BLaER1 treated with 17β-estradiol and CSF1 and Interleukin-3, amounts not matched to agents 10 nM and 100 nM (cell line): Measurements from ENCODE around the gene CFI.

Source experiments
- H3K27ac ChIP-seq, 11 experiments: shearing (Covaris generic); formaldehyde crosslinking; 2 replicates each; pipeline ENCODE4 v1.8.1; 2022
- H3K27me3 ChIP-seq, 11 experiments: shearing (Covaris generic); formaldehyde crosslinking; 2 replicates each; pipeline ENCODE4 v1.8.1; 2022
- H3K36me3 ChIP-seq, 11 experiments: shearing (Covaris generic); formaldehyde crosslinking; 2 replicates each; pipeline ENCODE4 v1.8.1; 2022
- H3K4me1 ChIP-seq, 10 experiments: shearing (Covaris generic); formaldehyde crosslinking; 2 replicates each; pipeline ENCODE4 v1.8.1; 2022
- H3K4me2 ChIP-seq, 11 experiments: shearing (Covaris generic); formaldehyde crosslinking; 2 replicates each; pipeline ENCODE4 v1.8.1; 2022
- H3K4me3 ChIP-seq, 10 experiments: shearing (Covaris generic); formaldehyde crosslinking; 2 replicates each; pipeline ENCODE4 v1.8.1; 2022
- H3K9ac ChIP-seq, 11 experiments: shearing (Covaris generic); formaldehyde crosslinking; 2 replicates each; pipeline ENCODE4 v1.8.1; 2022
- H3K9me3 ChIP-seq, 11 experiments: shearing (Covaris generic); formaldehyde crosslinking; replicated peaks in 1 of 11; 2 replicates each; pipeline ENCODE4 v1.8.1; 2022
- H4K20me1 ChIP-seq, 11 experiments: shearing (Covaris generic); formaldehyde crosslinking; 2 replicates each; pipeline ENCODE4 v1.8.1; 2022
- Cebpa-rat ChIP-seq, 11 experiments: shearing (Covaris generic); IDR thresholded peaks; 2 replicates each; pipeline ENCODE4 v1.8.1; 2022

Gene CFI

DNA sequence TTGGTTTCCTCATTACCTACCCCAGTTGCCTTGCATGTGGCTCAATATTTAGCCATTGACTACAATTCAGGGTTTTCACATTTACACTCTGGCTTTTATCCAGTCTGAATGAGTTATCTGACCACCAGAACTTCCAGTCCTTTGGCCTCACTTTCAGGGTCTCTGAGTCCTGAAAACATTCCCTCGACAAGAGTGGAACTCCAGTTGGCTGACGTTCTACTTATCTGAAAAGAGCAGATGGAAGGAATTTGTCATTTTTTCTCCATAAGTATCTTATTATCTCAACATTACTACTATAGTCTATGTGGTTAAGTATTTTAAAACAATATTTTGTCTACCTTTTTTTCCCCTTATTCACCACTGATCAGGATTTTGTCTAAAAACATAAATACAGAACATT, 93.4 kb downstream of the CFI start:
- Histone ChIP-seq H3K4me3 (no peak overlapping the region), H3K27me3 (no peaks in the 10 kb centered on the region), H3K9ac (no peak overlapping the region), H4K20me1 (no peaks in the 10 kb centered on the region), H3K4me2 (no peak overlapping the region), H3K36me3 (peaks cover 7 to 30% (median 15%) of the 10 kb centered on the region in 11 experiments; a peak in 18 of 22 replicates), H3K9me3 (no peaks in the 10 kb centered on the region), H3K27ac (no peak overlapping the region), H3K4me1 (peaks cover 6 to 11% (median 8%) of the 10 kb centered on the region in 10 experiments; a peak in 13 of 20 replicates)
- TF ChIP-seq Cebpa-rat (IDR thresholded peaks at IDR 0.05) = no peak

GRCh38 chr4:109703664-109704361, 98.0 kb downstream of the CFI start:
- Histone ChIP-seq H3K27ac (peak overlapping the region; percentile 48 to 86 (median 80); a peak in 19 of 22 replicates), H3K4me1 (peaks cover 18 to 25% (median 23%) of the 10 kb centered on the region in 10 experiments), H3K9me3 (no peaks in the 10 kb centered on the region), H3K4me3 (peak overlapping the region; percentile 72 to 92 (median 78)), H3K4me2 (peak overlapping the region; percentile 74 to 95 (median 89)), H4K20me1 (peaks cover 0 to 6% (median 0%) of the 10 kb centered on the region in 11 experiments; a peak in 2 of 22 replicates), H3K36me3 (peaks cover 0 to 13% (median 0%) of the 10 kb centered on the region in 11 experiments; a peak in 6 of 22 replicates), H3K9ac (peak overlapping the region; percentile 77 to 88 (median 85)), H3K27me3 (no peaks in the 10 kb centered on the region)
- TF ChIP-seq Cebpa-rat (IDR thresholded peaks at IDR 0.05) = no peak

- no peaks in the 10 kb centered on the region for H3K27me3 ChIP-seq
- peak within 1 kb of the TSS; percentile 74 to 95 (median 89) for H3K4me2 ChIP-seq
- H3K9me3 ChIP-seq = no peaks in the 10 kb centered on the region
- H3K9ac ChIP-seq = peak within 1 kb of the TSS; percentile 77 to 88 (median 85)
- H3K4me1 ChIP-seq = peaks cover 18 to 25% (median 23%) of the 10 kb centered on the region in 10 experiments
- peak within 1 kb of the TSS; percentile 72 to 92 (median 78) for H3K4me3 ChIP-seq
- H3K36me3 ChIP-seq = peaks cover 0 to 12% (median 1%) of the 10 kb centered on the region in 11 experiments; a peak in 10 of 22 replicates
- no peak for TF ChIP-seq Cebpa-rat (IDR thresholded peaks at IDR 0.05)
- peaks cover 0 to 6% (median 0%) of the 10 kb centered on the region in 11 experiments; a peak in 2 of 22 replicates for H4K20me1 ChIP-seq
- H3K27ac ChIP-seq = peak within 1 kb of the TSS; percentile 48 to 86 (median 80); a peak in 21 of 22 replicates
These were observed 98.7 kb downstream of the CFI start, which contains the start of gene CASP6 for GRCh38 chr4:109702950-109703663. Gene CASP6 (minus strand): TSS chr4:109703445. CDS start chr4:109703395, 50 bp downstream.

DNA sequence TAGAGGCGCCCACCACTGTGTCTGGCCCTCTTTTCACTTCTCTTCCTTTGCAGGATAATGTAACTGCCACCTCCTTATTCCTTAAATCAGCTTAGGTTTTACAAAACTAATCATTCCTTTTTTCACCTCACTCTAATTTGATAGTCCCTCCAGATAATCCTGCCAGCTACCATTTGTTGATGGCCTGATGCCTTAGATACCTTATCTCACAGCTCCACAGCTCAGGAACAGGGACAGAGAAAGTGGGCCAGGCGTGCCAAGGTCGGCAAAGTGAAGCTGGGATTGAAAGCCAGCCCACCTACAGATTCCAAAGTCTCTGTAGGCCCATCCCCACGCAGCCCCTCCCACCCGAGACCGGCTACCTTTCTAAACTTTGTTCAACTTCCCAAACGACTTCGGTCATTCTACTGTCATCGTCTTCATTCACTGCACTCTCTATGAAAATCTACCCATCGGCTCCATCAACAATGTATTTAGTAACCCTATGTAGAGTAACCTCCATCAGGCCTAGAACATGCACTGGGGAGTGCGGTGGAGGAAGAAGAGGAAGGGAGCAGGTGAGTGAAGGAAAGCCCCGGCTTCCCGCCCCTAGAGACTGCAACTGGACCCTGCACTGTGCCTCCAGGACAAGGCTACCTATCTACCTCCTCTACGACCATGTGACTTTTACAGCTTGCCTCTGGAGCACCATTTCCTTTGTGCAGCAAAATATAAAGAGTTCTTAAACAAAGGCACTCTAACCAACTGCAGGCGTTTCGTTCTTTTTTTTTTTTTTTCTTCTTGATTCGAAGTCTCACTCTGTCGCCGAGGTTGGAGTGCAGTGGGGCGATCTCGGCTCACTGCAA, 100.0 kb downstream of the CFI start:
- Histone ChIP-seq H3K4me1 (peaks cover 18 to 25% (median 23%) of the 10 kb centered on the region in 10 experiments), H3K27ac (peak overlapping the region; percentile 48 to 86 (median 80); a peak in 21 of 22 replicates), H3K4me2 (peak overlapping the region; percentile 74 to 95 (median 89)), H3K9me3 (no peaks in the 10 kb centered on the region), H3K36me3 (peaks cover 7 to 22% (median 14%) of the 10 kb centered on the region in 11 experiments; a peak in 20 of 22 replicates), H3K4me3 (peak overlapping the region; percentile 72 to 92 (median 78)), H3K9ac (peak overlapping the region; percentile 77 to 88 (median 85)), H3K27me3 (no peaks in the 10 kb centered on the region), H4K20me1 (peaks cover 0 to 6% (median 0%) of the 10 kb centered on the region in 11 experiments; a peak in 2 of 22 replicates)
- TF ChIP-seq Cebpa-rat (IDR thresholded peaks at IDR 0.05) = no peak

DNA sequence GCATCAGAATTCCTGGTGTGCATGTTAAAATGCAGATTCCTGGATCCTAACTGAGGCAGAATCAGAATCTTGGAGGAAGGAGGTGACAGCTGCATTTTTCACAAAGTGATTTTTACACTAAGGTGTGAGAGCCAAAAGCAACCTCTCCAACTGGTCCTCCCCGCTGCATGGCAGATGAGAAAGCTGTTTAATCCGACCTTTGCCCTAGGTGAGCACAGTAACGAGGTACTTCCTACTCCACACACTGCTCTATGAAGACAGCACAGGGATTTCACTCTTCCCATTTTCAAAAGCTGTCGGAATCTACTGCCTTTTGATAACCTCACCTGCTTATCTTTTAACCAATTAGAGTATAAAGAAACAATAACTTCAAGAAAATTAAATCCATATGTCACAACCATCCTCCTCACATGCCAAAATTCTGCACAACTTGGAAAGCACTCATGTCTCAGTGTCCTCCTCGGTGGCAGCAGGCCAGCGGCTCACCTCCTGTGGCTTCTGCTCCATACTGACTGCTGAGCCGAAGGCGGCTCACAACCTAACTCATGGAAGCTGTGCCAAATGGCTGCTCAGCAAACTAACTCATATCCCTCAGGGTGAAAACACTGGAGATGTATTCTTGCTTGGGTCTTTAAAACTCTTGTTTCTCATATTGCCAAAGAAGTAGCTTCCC, 102.1 kb downstream of the CFI start:
- H3K9ac ChIP-seq = no peak overlapping the region
- no peak overlapping the region for H3K4me2 ChIP-seq
- no peak for TF ChIP-seq Cebpa-rat (IDR thresholded peaks at IDR 0.05)
- no peaks in the 10 kb centered on the region for H3K9me3 ChIP-seq
- peaks cover 18 to 25% (median 23%) of the 10 kb centered on the region in 10 experiments for H3K4me1 ChIP-seq
- H3K36me3 ChIP-seq = peaks cover 7 to 40% (median 32%) of the 10 kb centered on the region in 11 experiments; a peak in 21 of 22 replicates
- no peak overlapping the region for H3K27ac ChIP-seq
- peaks cover 0 to 6% (median 0%) of the 10 kb centered on the region in 11 experiments; a peak in 3 of 22 replicates for H4K20me1 ChIP-seq
- no peak overlapping the region for H3K4me3 ChIP-seq
- H3K27me3 ChIP-seq = no peaks in the 10 kb centered on the region

DNA sequence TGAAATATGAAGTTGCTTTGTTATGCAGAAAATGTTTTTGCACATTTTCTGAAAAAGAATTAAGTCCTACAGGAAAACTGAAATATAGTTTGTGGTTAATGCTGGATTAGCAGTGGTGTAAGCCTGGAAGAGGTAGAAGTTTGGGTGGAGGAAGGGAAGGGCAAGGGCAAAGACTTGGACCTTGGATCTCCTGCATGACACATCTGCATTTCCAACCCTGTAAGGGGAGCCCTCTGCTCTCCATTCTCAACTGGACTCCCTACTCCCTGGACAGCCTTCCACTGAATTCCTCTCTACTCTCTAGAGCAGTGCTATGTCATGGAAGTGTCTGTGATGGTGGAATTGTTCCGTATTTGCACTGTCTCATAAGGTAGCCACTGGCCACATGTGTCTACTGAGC, 103.1 kb downstream of the CFI start:
- Histone ChIP-seq H4K20me1 (peaks cover 0 to 6% (median 0%) of the 10 kb centered on the region in 11 experiments; a peak in 3 of 22 replicates), H3K27ac (no peak overlapping the region), H3K36me3 (peaks cover 7 to 50% (median 42%) of the 10 kb centered on the region in 11 experiments), H3K27me3 (no peaks in the 10 kb centered on the region), H3K9me3 (no peaks in the 10 kb centered on the region), H3K4me3 (no peak overlapping the region), H3K9ac (no peak overlapping the region), H3K4me1 (peaks cover 13 to 21% (median 16%) of the 10 kb centered on the region in 10 experiments), H3K4me2 (no peak overlapping the region)
- TF ChIP-seq Cebpa-rat (IDR thresholded peaks at IDR 0.05) = no peak

DNA sequence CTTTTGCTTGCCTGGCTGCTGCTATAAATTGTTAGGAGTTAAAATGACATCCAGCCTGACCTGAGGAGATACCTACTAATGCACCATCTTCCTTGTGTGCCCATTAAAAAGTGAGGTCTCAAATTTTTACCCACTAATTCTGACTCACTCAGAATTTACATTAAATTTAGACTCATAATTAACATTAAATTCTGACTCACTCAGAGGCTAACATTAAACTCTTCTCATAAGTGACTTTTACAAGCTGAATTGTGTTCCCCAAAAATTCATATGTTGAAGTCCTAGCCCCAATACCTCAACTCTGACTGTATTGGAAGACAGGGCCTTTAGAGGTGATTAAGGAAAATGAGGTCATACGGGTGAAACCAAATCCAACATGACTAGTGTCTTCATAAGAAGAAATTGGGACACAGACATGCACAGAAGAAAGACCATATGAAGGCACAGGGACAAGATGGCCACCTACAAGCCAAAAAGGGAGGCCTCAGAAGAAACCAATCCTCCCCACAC, 110.3 kb downstream of the CFI start:
- Histone ChIP-seq H3K9me3 (no peaks in the 10 kb centered on the region), H3K27me3 (no peaks in the 10 kb centered on the region), H3K9ac (no peak overlapping the region), H3K27ac (no peak overlapping the region), H3K4me2 (no peak overlapping the region), H3K36me3 (peaks cover 63 to 99% (median 89%) of the 10 kb centered on the region in 11 experiments), H3K4me3 (no peak overlapping the region), H4K20me1 (peaks cover 0 to 4% (median 0%) of the 10 kb centered on the region in 11 experiments; a peak in 2 of 22 replicates), H3K4me1 (peaks cover 0 to 6% (median 0%) of the 10 kb centered on the region in 10 experiments; a peak in 1 of 20 replicates)
- no peak for TF ChIP-seq Cebpa-rat (IDR thresholded peaks at IDR 0.05)
